HEK293T (cell line): ENCODE results near the gene CSNK1E.
"Not testable (repeated sequence)": the region's sequence is repeated elsewhere in the genome, so short reads cannot be mapped to it uniquely, and the experiment has no call there.

ENCODE experiments used
- CTCF ChIA-PET: fragments of 350-600 bp; formaldehyde crosslinking; extraction: SDS; loops from one replicate; lab custom pipeline; 2021; ENCODE audit warnings: antibody characterized with exemption, inconsistent platforms; lab: Yijun Ruan, JAX
- POLR2A ChIA-PET: fragments of 350-600 bp; formaldehyde crosslinking; extraction: SDS; loops from one replicate; lab custom pipeline; 2020; ENCODE audit warnings: antibody characterized with exemption, inconsistent platforms; lab: Yijun Ruan, JAX
- DNase-seq: peaks from one replicate; pipeline ENCODE4 v3.0.0; 2012; ENCODE audit warnings: mixed read lengths; ENCODE audit errors: extremely low spot score
- ARNT ChIP-seq: fragments of 450-650 bp; IDR thresholded peaks from 2 replicates; pipeline ENCODE4 v1.6.1; 2017; ENCODE audit warnings: mild to moderate bottlenecking
- BHLHE40 ChIP-seq: fragments of 450-650 bp; IDR thresholded peaks from 2 replicates; pipeline ENCODE4 v1.6.1; 2016; ENCODE audit warnings: mild to moderate bottlenecking, moderate library complexity, borderline replicate concordance
- CTBP1 ChIP-seq: fragments of 450-650 bp; IDR thresholded peaks from 2 replicates; pipeline ENCODE4 v1.6.1; 2016; ENCODE audit warnings: borderline replicate concordance
- ELF4 ChIP-seq: fragments of 450-650 bp; IDR thresholded peaks from 2 replicates; pipeline ENCODE4 v1.6.1; 2017; ENCODE audit warnings: antibody characterized with exemption
- FOXK2 ChIP-seq: fragments of 450-650 bp; IDR thresholded peaks from 2 replicates; pipeline ENCODE4 v1.6.1; 2016; ENCODE audit warnings: mild to moderate bottlenecking
- FOXM1 ChIP-seq: fragments of 450-650 bp; IDR thresholded peaks from 2 replicates; pipeline ENCODE4 v1.6.1; 2017; ENCODE audit warnings: mild to moderate bottlenecking, borderline replicate concordance
- HDGF ChIP-seq: fragments of 450-650 bp; IDR thresholded peaks from 2 replicates; pipeline ENCODE4 v1.6.1; 2017; ENCODE audit warnings: antibody characterized with exemption, borderline replicate concordance
- L3MBTL2 ChIP-seq: fragments of 450-650 bp; conservative IDR thresholded peaks from 2 replicates; pipeline ENCODE4 v1.6.1; 2016; ENCODE audit warnings: mild to moderate bottlenecking
- LEF1 ChIP-seq: fragments of 450-650 bp; IDR thresholded peaks from 2 replicates; pipeline ENCODE4 v1.6.1; 2017; ENCODE audit warnings: mild to moderate bottlenecking, borderline replicate concordance
- NFRKB ChIP-seq: fragments of 450-650 bp; IDR thresholded peaks from 2 replicates; pipeline ENCODE4 v1.6.1; 2016; ENCODE audit warnings: mild to moderate bottlenecking, moderate library complexity
- PKNOX1 ChIP-seq: fragments of 450-650 bp; IDR thresholded peaks from 2 replicates; pipeline ENCODE4 v1.6.1; 2016
- SP1 ChIP-seq: fragments of 450-650 bp; IDR thresholded peaks from 2 replicates; pipeline ENCODE4 v1.6.1; 2017
- SUZ12 ChIP-seq: fragments of 450-650 bp; IDR thresholded peaks from 2 replicates; pipeline ENCODE4 v1.6.1; 2016; ENCODE audit warnings: mild to moderate bottlenecking
- ZNF384 ChIP-seq: fragments of 450-650 bp; IDR thresholded peaks from 2 replicates; pipeline ENCODE4 v1.6.1; 2016

CSNK1E gene

DNA sequence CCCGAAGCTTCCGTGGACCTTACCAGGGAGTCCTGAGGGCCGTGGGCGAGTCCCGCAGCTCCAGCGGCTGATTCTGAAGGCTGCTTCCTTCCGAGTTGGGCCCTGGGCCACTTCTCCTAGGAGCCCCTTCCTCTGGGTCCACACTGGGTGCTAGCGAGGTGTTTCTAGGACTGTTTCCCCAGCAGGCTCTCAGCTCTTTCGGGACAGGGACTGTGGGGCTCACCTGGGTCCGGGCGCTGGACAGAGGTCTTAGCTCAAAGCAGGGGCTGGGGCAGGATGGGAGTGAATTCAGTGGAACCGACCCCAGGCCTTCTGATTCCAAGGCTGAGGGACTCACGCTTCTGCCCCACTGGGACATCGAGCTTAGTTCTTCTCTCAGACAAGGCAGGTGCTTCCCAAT is 29.3 kb upstream of the CSNK1E start:
- ChIA-PET POLR2A (interaction anchor here (1.0 to 1.5 kb wide), 3 partner anchors 28 to 128 kb away, joined by 3 to 5 read pairs (median 3); no protein-coding TSS in a partner anchor), CTCF (interaction anchor here (0.7 to 1.0 kb wide), 3 partner anchors 12 to 294 kb away, joined by 3 to 6 read pairs (median 4); no protein-coding TSS in a partner anchor)
- no peak for DNase-seq
- no peak for TF ChIP-seq LEF1
- no peak for TF ChIP-seq NFRKB
- TF ChIP-seq HDGF = no peak
- TF ChIP-seq PKNOX1 = no peak
- TF ChIP-seq ELF4 = no peak
- TF ChIP-seq SP1 = no peak
- no peak for TF ChIP-seq ZNF384
- TF ChIP-seq ARNT = no peak
- no peak for TF ChIP-seq FOXK2
- no peak for TF ChIP-seq SUZ12

- TF ChIP-seq NFRKB = no peak
- no peak for TF ChIP-seq BHLHE40
- no peak for TF ChIP-seq FOXK2
- no peak for TF ChIP-seq ARNT
- no peak for TF ChIP-seq PKNOX1
- no peak for TF ChIP-seq HDGF
- TF ChIP-seq L3MBTL2 = no peak
- TF ChIP-seq LEF1 = no peak
- CTCF ChIA-PET = interaction anchor here (0.7 to 1.0 kb wide), 3 partner anchors 11 to 294 kb away, joined by 3 to 6 read pairs (median 4); no protein-coding TSS in a partner anchor
- no peak for DNase-seq
- POLR2A ChIA-PET = interaction anchor here (1.0 to 1.5 kb wide), 2 partner anchors 28 to 127 kb away, joined by 3 to 5 read pairs; no protein-coding TSS in a partner anchor
These were observed 28.5 kb upstream of the CSNK1E start for GRCh38 chr22:38345782-38346181.

GRCh38 chr22:38339893-38340292 is 22.7 kb upstream of the CSNK1E start:
- POLR2A ChIA-PET = interaction anchor here (3.5 kb wide), 1 partner anchor 22 kb away, joined by 13 read pairs; the partner anchor contains the start of gene CSNK1E
- DNase-seq, CTCF ChIA-PET: not testable (repeated sequence)

GRCh38 chr22:38338772-38339379 is 21.6 kb upstream of the CSNK1E start:
- ChIA-PET CTCF (interaction anchor here (0.8 to 1.2 kb wide), 2 partner anchors 41 to 54 kb away, joined by 3 to 5 read pairs; no protein-coding TSS in a partner anchor), POLR2A (interaction anchor here (3.5 kb wide), 1 partner anchor 21 kb away, joined by 13 read pairs; the partner anchor contains the start of gene CSNK1E)
- TF ChIP-seq ZNF384 (peak; percentile 78), LEF1 (no peak)
- no peak for DNase-seq

DNA sequence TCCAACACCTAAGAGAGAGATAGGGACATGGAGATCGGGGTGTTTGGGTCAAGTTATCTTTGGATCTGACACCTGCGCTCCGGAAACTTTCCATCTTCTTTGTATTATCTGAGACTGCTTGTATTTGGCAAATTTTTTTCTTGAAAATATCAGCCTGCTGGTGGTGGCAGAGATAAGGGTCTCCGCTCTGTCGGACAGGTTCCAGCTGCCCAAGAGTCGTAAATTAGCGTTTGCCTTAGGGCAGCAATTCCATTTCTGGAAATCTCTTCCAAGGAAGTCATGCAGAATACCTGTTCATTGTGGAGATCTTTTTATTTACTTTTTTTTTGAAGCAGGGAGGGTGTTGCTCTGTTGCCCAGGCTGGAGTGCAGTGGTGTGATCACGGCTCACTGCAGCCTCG is 19.5 kb upstream of the CSNK1E start:
- no peak for DNase-seq
- CTCF ChIA-PET = no interaction called here
- no peak for TF ChIP-seq ARNT
- no peak for TF ChIP-seq PKNOX1
- TF ChIP-seq HDGF = no peak
- TF ChIP-seq L3MBTL2 = no peak
- no peak for TF ChIP-seq FOXK2
- TF ChIP-seq SUZ12 = no peak
- no peak for TF ChIP-seq FOXM1
- TF ChIP-seq ELF4 = no peak
- no peak for TF ChIP-seq CTBP1
- no peak for TF ChIP-seq ZNF384
- POLR2A ChIA-PET = interaction anchor here (1.0 to 3.5 kb wide), 3 partner anchors 19 to 44 kb away, joined by 3 to 13 read pairs (median 3); partner anchors contain the start of gene CSNK1E

GRCh38 chr22:38335077-38335476 is 17.8 kb upstream of the CSNK1E start:
- CTCF ChIA-PET = interaction anchor here (1.4 kb wide), 1 partner anchor 11 kb away, joined by 6 read pairs; no protein-coding TSS in a partner anchor
- POLR2A ChIA-PET = no interaction called here
- DNase-seq = no peak

More at GRCh38 chr22:38335077-38335476, 17.8 kb upstream of the CSNK1E start:
- TF ChIP-seq PKNOX1 = no peak
- no peak for TF ChIP-seq BHLHE40
